ENCODE results near the gene NLE1.
"Not testable (repeated sequence)": the region's sequence is repeated elsewhere in the genome, so short reads cannot be mapped to it uniquely, and the experiment has no call there.

NLE1 gene

DNA sequence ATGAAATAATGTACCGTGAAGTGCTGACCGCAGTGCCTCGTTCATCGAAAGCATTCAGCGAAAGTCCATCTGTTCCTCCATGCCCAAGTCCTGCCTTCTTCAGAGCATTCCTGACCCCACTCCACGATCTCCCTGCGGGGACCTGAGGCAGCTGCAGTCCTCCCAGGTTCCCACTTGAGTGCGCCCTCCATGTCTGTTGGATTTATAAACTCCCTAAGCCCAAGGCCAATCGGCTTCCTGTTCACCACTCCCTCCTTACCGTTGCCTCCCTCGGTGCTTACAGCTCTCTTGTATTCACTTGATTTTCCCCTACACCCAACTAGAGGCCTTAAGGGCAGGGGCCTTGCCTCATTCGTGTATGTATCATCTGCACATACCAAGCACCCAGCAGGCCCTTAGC is 25.3 kb downstream of the NLE1 start:
- DNase-seq (ENCODE audit: low read depth): no peak
- H3K4me3 ChIP-seq (ENCODE audit: low read depth, low read length): no peak overlapping the region
- TF ChIP-seq, protein P1, sequence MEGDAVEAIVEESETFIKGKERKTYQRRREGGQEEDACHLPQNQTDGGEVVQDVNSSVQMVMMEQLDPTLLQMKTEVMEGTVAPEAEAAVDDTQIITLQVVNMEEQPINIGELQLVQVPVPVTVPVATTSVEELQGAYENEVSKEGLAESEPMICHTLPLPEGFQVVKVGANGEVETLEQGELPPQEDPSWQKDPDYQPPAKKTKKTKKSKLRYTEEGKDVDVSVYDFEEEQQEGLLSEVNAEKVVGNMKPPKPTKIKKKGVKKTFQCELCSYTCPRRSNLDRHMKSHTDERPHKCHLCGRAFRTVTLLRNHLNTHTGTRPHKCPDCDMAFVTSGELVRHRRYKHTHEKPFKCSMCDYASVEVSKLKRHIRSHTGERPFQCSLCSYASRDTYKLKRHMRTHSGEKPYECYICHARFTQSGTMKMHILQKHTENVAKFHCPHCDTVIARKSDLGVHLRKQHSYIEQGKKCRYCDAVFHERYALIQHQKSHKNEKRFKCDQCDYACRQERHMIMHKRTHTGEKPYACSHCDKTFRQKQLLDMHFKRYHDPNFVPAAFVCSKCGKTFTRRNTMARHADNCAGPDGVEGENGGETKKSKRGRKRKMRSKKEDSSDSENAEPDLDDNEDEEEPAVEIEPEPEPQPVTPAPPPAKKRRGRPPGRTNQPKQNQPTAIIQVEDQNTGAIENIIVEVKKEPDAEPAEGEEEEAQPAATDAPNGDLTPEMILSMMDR (IDR thresholded peaks at IDR 0.05; ENCODE audit: control insufficient read depth, extremely low read depth, insufficient read depth): no peak

DNA sequence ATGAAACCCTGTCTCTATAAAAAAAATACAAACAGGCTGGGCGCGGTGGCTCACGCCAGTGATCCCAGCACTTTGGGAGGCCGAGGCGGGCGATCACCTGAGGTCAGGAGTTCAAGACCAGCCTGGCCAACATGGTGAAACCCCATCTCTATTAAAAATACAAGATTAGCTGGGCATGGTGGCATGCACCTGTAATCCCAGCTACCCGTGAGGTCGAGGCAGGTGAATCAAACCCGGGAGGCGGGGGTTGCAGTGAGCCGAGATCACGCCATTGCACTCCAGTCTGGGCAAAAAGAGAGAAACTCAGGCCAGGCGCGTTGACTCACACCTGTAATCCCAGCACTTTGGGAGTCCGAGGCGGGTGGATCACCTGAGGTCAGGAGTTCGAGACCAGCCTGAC is 31.3 kb downstream of the NLE1 start:
- not testable (repeated sequence) for H3K4me3 ChIP-seq (ENCODE audit: low read depth, low read length); DNase-seq (ENCODE audit: low read depth)

DNA sequence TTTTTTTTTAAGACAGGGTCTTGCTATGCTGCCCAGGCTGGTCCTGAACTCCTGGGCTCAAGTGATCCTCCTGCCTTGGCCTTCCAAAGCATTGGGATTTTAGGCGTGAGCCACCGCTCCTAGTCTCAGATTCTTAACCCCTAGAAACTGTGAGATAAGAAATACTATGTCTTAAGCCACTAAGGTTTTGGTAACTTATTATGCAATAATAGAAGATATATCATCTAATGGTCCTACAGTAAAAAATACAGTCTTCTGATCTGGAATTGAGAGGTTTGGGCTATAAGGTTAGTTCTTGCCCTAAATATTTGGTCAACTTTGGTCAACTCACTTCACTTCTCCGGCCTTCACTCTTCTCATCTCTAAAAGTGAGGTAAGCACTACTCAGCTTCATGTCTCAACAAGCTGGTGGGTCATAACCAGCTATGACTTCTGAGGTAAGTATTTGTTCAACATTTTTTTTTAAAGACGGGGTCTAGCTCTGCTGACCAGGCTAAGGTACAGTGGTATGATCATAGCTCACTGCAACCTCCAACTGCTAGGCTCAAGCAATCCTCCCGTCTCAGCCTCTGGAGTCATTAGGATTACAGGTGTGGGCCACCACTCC is 37.2 kb downstream of the NLE1 start:
- TF ChIP-seq, protein P1 (IDR thresholded peaks at IDR 0.05; ENCODE audit: control insufficient read depth, extremely low read depth, insufficient read depth): no peak
- no peak for DNase-seq (ENCODE audit: low read depth)

DNA sequence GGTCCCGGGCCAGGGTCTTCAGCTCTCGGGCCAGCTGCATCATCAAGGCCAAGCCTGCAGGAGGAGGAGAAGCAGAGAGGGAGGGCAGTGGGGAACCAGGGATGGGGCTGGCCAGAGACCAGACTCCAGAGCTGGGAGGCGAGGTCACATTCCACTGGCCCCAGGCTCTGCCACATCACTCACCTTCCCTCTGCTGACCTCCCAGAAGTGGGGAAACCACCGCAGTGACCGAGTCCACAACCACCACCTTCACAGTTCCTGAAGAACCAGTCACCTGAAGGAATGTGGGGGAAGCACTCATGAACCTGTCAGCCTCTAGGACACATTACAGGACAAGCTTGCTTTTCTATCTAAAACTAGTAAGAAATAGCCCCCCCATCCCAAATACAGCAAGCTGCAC is 38.8 kb downstream of the NLE1 start:
- no peak for DNase-seq (ENCODE audit: low read depth)
- no peak overlapping the region for H3K4me3 ChIP-seq (ENCODE audit: low read depth, low read length)
- TF ChIP-seq, protein P1 (IDR thresholded peaks at IDR 0.05; ENCODE audit: control insufficient read depth, extremely low read depth, insufficient read depth): no peak

More for the DNA sequence above, 37.2 kb downstream of the NLE1 start:
- H3K4me3 ChIP-seq (ENCODE audit: low read depth, low read length): no peak overlapping the region

DNA sequence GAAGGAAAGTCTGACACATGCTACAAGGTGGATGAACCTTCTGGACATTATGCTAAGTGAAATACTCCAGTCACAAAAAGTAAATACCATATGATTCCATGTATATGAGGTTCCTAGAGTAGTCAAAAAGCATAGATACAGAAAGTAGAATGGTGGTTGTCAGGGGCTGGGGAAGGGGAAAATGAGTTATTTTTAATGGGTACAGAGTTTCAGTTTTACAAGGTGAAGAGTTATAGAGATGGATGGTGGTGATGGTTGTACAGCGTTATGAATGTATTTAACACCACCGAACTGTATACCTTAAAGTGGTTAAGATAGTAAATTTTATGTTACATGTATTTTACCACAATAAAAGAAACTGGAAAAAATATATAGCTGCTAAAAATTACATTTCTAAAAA is 40.4 kb downstream of the NLE1 start:
- DNase-seq (ENCODE audit: low read depth): no peak
- H3K4me3 ChIP-seq (ENCODE audit: low read depth, low read length): no peak overlapping the region
- TF ChIP-seq, protein P1 (IDR thresholded peaks at IDR 0.05; ENCODE audit: control insufficient read depth, extremely low read depth, insufficient read depth): no peak

DNA sequence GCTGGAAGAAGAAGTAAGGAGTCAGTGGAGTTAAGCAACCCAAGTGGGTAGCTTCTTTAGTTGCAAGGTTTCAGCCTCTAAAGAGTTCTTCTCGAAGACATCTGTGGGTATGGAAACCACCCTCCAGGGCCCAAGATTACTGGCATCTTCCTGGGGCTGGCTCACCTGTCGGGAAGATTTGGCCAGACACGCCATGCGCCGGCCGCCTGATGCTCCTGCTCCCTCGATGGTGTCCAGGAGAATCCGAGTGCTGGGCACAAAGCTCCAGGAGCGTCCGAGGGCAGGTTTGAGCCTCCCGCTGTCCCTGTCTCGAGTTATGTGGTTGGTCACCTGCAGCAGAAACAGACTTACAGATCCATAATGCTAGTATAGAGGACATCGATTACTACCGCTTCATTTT is 41.1 kb downstream of the NLE1 start:
- DNase-seq (ENCODE audit: low read depth): no peak
- TF ChIP-seq, protein P1 (IDR thresholded peaks at IDR 0.05; ENCODE audit: control insufficient read depth, extremely low read depth, insufficient read depth): no peak
- no peak overlapping the region for H3K4me3 ChIP-seq (ENCODE audit: low read depth, low read length)

DNA sequence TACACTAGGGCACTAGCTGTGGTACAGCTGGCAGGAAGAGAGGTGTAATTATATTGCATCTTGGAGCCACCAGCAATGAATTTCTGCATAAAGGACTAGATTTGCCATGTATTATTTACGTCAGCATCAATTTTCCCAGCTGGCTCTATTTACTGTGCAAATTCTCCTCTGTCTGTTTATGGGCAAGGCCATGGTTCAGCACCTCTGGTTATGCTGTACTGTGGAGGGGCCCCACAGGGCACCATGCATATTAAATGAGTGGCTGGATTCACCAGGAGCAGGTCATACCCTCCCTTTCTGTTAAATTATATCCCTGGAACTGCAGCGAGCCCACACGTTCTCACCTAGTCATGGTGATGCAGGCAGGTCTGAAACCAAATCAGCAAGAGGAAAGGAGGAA is 42.2 kb downstream of the NLE1 start:
- TF ChIP-seq, protein P1 (IDR thresholded peaks at IDR 0.05; ENCODE audit: control insufficient read depth, extremely low read depth, insufficient read depth): no peak
- DNase-seq (ENCODE audit: low read depth): no peak
- no peak overlapping the region for H3K4me3 ChIP-seq (ENCODE audit: low read depth, low read length)
